Neuron (in vitro differentiated cells): Measurements from ENCODE around the gene RIPK3.
A peak's percentile ranks its signal among the peaks of the same experiment; 100 is the strongest.

Experiments
- H2AFZ ChIP-seq: one replicate; pipeline ENCODE4 v1.6.1; 2013; ENCODE audit warnings: low read depth, mild to moderate bottlenecking, inconsistent platforms, low read length, moderate library complexity
- H3K27me3 ChIP-seq: one replicate; pipeline ENCODE4 v1.6.1; 2013; ENCODE audit warnings: low read length; ENCODE audit not compliant: insufficient read depth
- H3K36me3 ChIP-seq: one replicate; pipeline ENCODE4 v1.6.1; 2013; ENCODE audit warnings: low read length; ENCODE audit not compliant: insufficient read depth
- H3K4me1 ChIP-seq: one replicate; pipeline ENCODE4 v1.6.1; 2013; ENCODE audit warnings: low read length; ENCODE audit not compliant: insufficient read depth
- H3K4me3 ChIP-seq: 2 replicates; pipeline ENCODE4 v1.5.1; 2013; ENCODE audit warnings: mild to moderate bottlenecking, low read length, moderate library complexity
- H3K9me3 ChIP-seq: one replicate; pipeline ENCODE4 v1.6.1; 2013; ENCODE audit warnings: low read length

Gene RIPK3

DNA sequence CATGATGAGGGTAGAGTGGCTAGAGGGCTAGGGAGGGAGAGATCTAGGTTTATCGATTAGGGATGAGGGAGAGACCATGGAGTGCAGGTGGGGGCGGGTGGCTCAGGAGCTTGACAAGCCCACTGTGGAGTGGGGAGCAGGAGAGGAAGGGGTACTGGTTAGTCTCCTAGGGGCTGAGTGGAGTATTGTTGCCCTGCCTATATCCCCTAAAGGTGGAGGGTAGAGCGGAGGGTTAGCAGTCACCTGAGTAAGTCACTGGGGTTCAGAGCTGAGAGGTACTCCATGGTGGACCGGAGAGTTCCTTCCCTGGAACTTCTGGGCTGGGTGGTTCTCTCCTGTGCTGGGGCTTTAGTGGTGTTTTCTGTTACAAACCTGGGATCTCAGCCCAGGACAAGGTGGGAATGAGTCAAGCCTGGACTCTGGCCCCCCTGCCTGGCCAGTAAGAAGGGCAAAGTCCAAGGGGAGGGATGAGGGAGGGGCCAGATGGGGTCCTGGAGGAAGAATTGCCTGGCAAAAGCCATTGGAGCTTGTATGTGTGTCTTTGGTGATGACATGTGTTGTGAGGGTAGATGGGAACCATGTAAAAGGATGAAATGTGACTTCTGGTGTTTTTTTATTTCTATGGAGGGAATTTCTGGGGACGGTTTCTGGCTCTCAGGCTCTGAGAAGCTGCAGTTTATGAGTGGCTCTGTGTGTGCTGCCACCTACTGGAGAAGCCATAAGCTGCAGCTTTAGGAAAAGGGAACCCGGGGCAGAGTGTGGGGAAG is 32.0 kb downstream of the RIPK3 start, which contains the start of gene CIDEB:
Gene CIDEB (minus strand): TSS at position 403 of the 767 bp plus-strand sequence. CDS start 119 bp downstream, at position 284.
- peaks cover 58% of the 10 kb centered on the region for H3K36me3 ChIP-seq
- H3K4me3 ChIP-seq, result no peak within 1 kb of the TSS
- no peaks in the 10 kb centered on the region for H3K27me3 ChIP-seq
- H3K4me1 ChIP-seq, result no peaks in the 10 kb centered on the region
- H3K9me3 ChIP-seq, result no peaks in the 10 kb centered on the region
- H2AFZ ChIP-seq, result no peak within 1 kb of the TSS

DNA sequence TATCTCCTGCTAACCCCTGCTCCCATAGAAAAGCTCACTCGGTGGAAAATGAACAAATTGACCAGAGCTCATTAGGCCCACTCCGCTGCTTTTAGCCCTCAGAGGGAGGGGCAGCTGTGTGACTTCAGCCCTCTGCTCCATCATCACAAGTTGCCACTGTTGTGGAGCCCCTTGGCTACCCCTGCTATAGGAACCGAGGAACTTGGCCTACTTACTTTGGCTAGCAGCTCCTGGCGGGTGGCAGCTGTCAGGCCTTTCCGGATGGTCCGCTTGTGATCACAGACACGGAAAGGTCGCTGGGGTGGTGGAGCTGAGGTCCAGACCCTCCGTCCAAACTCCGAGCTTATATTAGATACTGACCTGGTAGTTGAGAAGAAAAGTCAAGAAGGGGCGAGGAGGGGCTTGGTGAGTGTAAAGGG is 32.6 kb downstream of the RIPK3 start:
- Histone ChIP-seq H3K27me3 (no peaks in the 10 kb centered on the region), H3K36me3 (peaks cover 64% of the 10 kb centered on the region), H2AFZ (no peak overlapping the region), H3K4me3 (no peak overlapping the region), H3K9me3 (no peaks in the 10 kb centered on the region), H3K4me1 (no peaks in the 10 kb centered on the region)

DNA sequence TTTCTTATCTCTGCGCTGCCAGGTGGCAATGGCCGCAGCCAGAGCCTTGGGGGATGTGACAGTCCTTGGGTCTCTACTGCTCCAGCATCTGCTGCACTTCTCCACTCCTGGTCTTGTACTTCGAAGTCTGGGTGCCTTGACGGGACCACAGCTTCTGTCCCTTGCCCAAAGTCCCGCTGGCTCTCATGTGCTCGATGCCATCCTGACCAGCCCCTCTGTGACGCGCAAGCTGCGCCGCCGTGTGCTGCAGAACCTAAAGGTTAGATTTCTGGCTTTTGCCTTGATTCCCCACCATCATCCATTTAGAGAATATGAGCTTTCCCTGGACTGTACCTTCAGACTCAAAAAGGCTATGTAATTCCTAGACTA is 35.8 kb downstream of the RIPK3 start:
- H2AFZ ChIP-seq, result no peak overlapping the region

DNA sequence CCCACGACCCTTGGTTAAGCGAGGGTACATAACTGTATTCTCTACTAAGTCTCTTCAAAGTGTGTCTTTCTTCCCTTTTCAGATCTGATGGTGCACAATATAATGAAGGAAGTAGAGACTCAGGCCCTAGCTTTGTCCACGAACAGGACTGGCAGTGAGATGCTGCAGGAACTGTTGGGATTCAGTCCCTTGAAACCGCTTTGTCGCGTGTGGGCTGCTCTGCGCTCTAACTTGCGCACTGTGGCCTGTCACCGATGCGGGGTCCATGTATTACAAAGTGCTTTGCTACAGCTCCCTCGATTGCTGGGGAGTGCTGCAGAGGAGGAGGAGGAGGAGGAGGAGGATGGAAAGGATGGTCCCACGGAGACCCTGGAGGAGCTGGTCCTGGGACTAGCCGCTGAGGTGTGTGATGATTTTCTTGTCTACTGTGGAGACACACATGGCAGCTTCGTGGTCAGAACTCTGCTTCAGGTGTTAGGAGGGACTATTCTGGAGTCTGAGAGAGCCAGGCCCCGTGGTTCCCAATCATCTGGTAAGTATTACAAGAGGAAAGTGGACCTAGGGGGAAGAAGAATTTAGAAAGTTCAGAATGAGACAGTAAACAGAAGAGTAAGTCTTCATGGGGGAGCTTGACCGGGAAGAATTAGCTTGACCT is 39.3 kb downstream of the RIPK3 start:
- Histone ChIP-seq H3K36me3 (peaks cover 46% of the 10 kb centered on the region), H3K4me1 (peaks cover 13% of the 10 kb centered on the region), H3K4me3 (peak overlapping the region; percentile 86), H3K27me3 (no peaks in the 10 kb centered on the region), H2AFZ (peak overlapping the region; percentile 62), H3K9me3 (no peaks in the 10 kb centered on the region)

More for the DNA sequence above, 35.8 kb downstream of the RIPK3 start:
- H3K4me1 ChIP-seq, result peaks cover 12% of the 10 kb centered on the region
- H3K4me3 ChIP-seq, result no peak overlapping the region
- no peaks in the 10 kb centered on the region for H3K9me3 ChIP-seq
- H3K27me3 ChIP-seq, result no peaks in the 10 kb centered on the region
- H3K36me3 ChIP-seq, result peaks cover 62% of the 10 kb centered on the region

DNA sequence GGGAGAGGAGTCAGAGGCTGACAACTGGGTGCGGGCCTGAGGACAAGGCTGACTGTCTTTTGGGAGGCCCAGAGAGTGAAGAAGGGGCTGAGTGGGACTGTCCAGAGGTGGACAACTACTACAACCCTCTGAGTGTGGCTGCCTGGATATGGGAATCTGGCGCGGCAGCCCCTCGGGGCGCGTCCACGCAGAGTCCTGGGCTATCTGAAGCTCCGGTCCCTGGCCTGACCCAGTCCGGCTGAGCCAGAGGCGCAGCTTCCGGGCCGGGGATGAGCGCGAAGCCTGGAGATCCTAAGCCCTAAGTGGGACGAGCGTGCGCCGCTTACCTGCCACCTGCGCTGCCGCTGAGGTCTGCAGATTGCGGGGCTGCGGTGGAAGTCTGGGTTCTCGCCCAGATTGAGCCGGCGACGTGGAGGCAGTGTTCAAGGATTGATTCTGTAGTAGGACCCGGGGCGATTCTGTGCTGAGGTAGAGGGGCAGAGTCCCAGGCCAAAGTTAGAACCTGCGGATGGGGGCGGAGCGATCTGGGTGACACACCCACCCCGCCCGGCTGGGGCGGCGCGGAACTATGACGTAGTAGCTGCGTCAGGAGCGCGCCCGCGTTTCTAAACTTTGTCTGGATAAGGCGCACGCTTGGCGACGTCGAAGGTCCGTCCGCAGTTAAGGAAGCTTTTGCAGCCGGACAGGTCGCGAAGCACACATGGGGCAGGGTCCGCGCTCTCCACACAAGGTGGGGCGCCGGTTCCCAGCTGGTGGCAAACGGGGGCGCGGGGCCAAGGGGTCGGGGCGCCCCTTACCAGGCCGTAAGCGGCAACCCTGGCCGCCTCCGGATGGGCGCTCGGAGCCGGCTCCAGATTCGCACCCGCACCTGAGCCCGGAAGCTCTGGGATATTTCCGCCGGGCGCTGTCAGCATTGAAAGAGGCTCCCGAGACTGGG is 40.3 kb downstream of the RIPK3 start, which contains the start of the genes DHRS1 and NOP9:
Gene DHRS1 (minus strand): TSS at position 526 of the 937 bp plus-strand sequence. CDS start 674 bp downstream, outside the sequence.
Gene NOP9 (plus strand): TSS at position 596 of the 937 bp plus-strand sequence. CDS start 105 bp downstream, at position 701.
- H3K4me3 ChIP-seq, result peak within 1 kb of the TSS; percentile 86
- H2AFZ ChIP-seq, result peak within 1 kb of the TSS; percentile 62
- peaks cover 37% of the 10 kb centered on the region for H3K36me3 ChIP-seq
- no peaks in the 10 kb centered on the region for H3K9me3 ChIP-seq
- H3K4me1 ChIP-seq, result peaks cover 13% of the 10 kb centered on the region
- H3K27me3 ChIP-seq, result no peaks in the 10 kb centered on the region

DNA sequence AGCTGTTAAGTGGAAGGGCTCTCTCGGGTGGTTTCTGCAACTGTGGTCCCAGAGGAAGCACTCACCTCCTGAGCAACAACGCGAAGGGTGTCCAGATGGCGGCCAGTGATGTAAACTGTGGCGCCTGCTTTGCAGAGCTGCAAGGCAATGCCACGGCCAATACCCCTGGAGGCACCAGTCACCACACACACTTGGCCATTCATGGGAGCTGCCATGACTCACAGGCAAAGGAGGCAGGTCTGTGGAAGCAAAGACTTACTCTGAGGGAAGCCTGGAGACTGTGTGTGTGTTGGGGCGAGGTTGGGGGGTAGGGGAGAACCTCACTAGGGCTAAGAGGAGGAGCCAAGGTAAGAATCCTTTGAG is 40.9 kb downstream of the RIPK3 start:
- H3K27me3 ChIP-seq, result no peaks in the 10 kb centered on the region
- peak overlapping the region; percentile 86 for H3K4me3 ChIP-seq
- no peak overlapping the region for H2AFZ ChIP-seq
- peaks cover 30% of the 10 kb centered on the region for H3K36me3 ChIP-seq
- no peaks in the 10 kb centered on the region for H3K9me3 ChIP-seq
- peaks cover 13% of the 10 kb centered on the region for H3K4me1 ChIP-seq

DNA sequence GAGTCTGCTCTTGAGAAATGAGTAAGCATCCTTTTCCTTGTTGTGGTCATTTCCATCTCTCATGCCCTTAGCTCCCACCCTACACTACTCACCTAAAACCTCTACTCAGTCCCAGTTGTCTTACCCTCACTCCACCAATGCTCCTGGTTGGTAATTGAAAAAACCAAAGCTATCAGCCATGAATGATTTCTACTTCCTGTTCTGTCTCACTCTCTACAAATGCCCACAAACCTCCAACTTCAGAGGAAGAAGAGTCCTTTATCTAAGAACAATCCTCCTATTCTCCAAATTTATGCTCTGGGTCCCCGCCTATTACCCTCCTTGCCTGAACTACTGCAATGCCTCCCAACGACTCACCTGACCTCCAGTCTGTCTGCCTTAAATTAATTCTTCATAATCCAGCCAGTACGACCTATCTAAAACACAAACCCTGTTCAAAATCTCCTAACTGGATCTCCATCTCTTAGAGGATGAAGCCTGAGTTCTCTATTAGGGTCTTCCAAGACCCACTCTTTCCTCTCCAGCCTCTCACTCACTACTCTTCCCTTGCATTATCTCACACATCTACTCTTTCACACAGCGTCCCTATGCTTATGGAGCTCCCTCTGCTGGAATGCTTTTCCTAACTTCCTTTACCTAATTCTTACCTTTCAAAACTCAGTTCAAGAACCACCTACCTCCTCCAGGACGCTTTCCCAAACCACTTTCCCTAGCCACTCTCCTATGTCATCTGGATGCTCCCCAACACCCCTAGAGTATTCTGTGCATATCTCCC is 42.4 kb downstream of the RIPK3 start:
- Histone ChIP-seq H2AFZ (no peak overlapping the region), H3K4me1 (peaks cover 13% of the 10 kb centered on the region), H3K27me3 (no peaks in the 10 kb centered on the region), H3K9me3 (no peaks in the 10 kb centered on the region), H3K4me3 (no peak overlapping the region), H3K36me3 (peaks cover 20% of the 10 kb centered on the region)

DNA sequence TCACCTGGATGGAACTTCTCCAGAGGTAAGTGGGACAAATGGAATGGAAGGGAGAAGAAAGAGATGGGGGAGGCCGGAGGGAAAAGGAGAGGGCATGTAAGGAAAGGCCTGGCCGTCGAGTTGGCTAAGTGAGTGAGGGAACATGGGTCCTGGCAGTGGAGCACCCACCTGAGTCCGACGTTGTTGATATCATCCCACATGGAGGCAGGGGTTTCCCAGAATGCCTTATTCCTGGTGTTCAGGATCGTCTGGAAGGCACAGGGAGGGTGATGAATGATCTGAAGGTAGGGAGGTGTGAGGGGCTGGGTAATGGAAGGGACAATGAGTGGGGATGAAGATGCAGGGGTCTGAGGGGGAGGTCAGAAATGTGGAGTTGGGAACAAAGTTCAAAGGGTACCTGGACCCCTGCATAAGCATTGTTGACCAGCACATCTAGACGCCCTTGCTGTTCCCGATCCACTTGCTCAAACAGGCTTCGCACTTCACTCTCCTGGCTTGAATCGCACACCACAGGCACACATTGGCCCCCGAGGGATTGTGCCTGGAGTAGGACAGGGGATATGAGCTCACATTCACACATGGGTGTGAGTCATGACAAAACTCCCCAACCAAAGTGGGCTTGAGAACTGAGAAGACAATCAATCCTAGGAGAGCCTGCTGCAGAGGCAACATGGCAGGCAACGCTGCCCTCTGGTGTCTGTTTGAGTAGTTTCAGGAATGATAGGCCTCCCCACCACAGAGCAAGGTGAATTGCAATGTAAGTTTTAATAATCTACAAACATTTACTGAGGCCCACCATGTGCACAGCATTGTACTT is 43.2 kb downstream of the RIPK3 start:
- no peak overlapping the region for H3K4me3 ChIP-seq
- H3K4me1 ChIP-seq, result peaks cover 13% of the 10 kb centered on the region
- H3K9me3 ChIP-seq, result no peaks in the 10 kb centered on the region
- no peak overlapping the region for H2AFZ ChIP-seq
- H3K36me3 ChIP-seq, result peaks cover 18% of the 10 kb centered on the region
- no peaks in the 10 kb centered on the region for H3K27me3 ChIP-seq

DNA sequence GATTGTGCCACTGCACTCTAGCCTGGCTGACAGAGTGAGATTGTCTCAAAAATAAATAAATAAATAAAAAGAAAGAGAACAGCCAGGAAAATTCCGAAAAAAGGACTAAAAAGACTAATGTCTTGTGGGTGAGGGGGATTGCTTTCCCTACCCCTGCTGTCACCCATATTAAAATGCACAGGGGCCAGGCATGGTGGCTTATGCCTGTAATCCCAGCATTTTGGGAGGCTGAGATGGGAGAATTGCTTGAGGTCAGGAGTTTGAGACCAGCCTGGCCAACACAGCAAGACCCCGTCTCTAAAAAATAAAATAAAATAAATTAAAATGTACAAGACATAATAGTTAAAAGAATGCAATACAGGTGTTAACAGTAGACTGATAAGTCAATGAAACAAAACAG is 46.3 kb downstream of the RIPK3 start:
- H3K27me3 ChIP-seq, result no peaks in the 10 kb centered on the region
- H3K4me3 ChIP-seq, result no peak overlapping the region
- H3K9me3 ChIP-seq, result no peaks in the 10 kb centered on the region
- H3K4me1 ChIP-seq, result no peaks in the 10 kb centered on the region
- H3K36me3 ChIP-seq, result peaks cover 30% of the 10 kb centered on the region
- no peak overlapping the region for H2AFZ ChIP-seq

DNA sequence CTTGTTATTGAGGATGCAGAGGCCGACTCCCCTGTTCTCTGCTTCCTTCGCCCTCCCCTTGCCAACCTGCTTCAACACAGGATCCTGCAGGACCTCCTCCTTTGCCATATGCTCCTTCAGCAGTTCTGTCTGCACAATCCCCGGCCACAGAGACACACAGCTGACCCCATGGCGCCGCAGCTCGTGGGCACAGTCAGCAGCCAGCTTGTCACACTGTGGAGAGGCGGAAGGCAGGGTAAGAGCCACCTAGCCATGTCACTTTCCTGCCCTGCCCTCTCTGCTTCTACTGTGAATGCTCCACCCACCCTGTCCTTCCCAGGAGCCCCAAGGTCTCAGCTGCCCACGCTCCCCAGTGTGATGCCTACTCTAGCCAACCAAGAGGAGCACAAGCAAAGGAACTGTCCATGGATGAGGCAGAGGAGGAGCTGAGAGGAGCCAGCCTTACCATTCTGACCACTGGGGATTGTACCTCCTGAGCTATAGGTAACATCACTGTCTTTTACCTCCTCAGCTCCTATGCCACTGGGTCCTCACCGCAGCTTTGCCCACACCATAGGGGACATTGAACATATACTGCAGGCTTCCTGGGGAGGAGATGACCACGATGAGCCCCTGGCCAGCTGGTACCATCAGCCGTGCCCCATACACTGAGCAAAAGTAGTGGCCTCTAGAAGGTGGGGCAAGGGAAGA is 47.5 kb downstream of the RIPK3 start:
- no peaks in the 10 kb centered on the region for H3K9me3 ChIP-seq
- peaks cover 30% of the 10 kb centered on the region for H3K36me3 ChIP-seq
- H2AFZ ChIP-seq, result no peak overlapping the region
- no peaks in the 10 kb centered on the region for H3K27me3 ChIP-seq
- H3K4me1 ChIP-seq, result no peaks in the 10 kb centered on the region
- H3K4me3 ChIP-seq, result no peak overlapping the region

DNA sequence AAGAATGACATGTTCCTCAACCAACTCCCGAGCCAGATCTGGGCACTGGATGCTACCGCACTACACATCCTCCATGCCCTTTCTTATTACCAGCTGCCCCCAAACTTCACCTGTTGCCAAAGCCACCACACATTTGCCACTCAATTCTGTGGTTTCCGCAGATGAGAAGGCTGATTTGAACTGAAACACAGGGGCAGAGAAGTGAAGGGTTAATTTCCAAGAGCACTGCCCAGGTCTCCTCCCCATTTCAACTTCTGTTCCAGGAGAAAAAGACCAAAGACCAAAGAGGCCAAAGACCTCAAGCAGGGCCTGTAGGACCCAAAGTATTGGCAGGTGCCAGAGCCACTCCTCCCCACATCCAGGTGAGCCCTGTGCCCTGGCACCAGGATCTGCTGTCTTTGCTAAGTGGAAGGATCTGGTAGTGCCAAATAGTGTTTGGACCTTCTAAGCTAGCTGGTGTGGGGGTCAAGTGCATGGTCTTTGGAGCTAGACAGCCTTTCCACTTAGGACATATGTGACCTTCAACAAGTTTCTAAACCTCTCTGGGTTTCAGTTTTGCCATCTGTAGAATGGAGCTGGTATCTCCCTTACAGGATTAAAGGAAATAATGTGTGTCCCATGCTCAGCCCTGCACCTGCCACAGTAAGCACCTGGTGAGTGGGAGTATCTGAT is 48.2 kb downstream of the RIPK3 start:
- Histone ChIP-seq H3K4me3 (no peak overlapping the region), H3K27me3 (no peaks in the 10 kb centered on the region), H3K36me3 (peaks cover 30% of the 10 kb centered on the region)

More for the DNA sequence above, 48.2 kb downstream of the RIPK3 start:
- Histone ChIP-seq H2AFZ (no peak overlapping the region), H3K9me3 (no peaks in the 10 kb centered on the region), H3K4me1 (no peaks in the 10 kb centered on the region)
